Thyroid gland (tissue), 4 donors: ENCODE data around the gene HMCES.

ENCODE experiments used
- POLR2A ChIP-seq, 2 donors: fragments of 450-650 bp; IDR thresholded peaks; one replicate each; pipeline ENCODE4 v1.6.1; 2017; ENCODE audit warnings: antibody characterized with exemption in 2 of 2, mild to moderate bottlenecking in 2 of 2, moderate library complexity in 1 of 2
- TF ChIP-seq, protein P1 (sequence below), 6 experiments: fragments of 200-600 bp in 3 of 6; fragments of 450-650 bp in 3 of 6; sonication (generic) in 3 of 6; IDR thresholded peaks; one replicate each; pipeline ENCODE4 v1.5.1; 2016 to 2019; ENCODE audit warnings: antibody characterized with exemption in 6 of 6, mild to moderate bottlenecking in 2 of 6, inconsistent platforms in 1 of 6, moderate library complexity in 1 of 6

DNA sequence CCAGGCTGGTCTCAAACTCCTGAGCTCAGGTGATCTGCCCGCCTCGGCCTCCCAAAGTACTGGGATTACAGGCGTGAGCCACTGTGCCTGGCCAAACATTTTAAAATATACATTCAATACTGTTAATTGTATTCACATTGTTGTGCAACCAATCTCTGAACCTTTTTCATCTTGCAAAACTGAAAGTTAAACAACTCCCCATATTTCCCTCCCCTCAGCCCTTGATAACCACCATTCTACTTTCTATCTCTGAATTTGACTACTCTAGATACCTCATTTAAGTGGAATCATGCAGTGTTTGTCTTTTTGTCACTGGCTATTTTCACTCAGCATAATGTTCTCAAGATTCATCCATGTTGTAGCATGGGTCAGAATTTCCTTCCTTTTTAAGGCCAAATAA is 30.0 kb downstream of the HMCES start:
- no peak for TF ChIP-seq POLR2A (IDR thresholded peaks at IDR 0.05)
- TF ChIP-seq, protein P1, sequence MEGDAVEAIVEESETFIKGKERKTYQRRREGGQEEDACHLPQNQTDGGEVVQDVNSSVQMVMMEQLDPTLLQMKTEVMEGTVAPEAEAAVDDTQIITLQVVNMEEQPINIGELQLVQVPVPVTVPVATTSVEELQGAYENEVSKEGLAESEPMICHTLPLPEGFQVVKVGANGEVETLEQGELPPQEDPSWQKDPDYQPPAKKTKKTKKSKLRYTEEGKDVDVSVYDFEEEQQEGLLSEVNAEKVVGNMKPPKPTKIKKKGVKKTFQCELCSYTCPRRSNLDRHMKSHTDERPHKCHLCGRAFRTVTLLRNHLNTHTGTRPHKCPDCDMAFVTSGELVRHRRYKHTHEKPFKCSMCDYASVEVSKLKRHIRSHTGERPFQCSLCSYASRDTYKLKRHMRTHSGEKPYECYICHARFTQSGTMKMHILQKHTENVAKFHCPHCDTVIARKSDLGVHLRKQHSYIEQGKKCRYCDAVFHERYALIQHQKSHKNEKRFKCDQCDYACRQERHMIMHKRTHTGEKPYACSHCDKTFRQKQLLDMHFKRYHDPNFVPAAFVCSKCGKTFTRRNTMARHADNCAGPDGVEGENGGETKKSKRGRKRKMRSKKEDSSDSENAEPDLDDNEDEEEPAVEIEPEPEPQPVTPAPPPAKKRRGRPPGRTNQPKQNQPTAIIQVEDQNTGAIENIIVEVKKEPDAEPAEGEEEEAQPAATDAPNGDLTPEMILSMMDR (IDR thresholded peaks at IDR 0.05) = no peak
